DND-41 (cell line): Measurements from ENCODE around the gene EPAS1.

Experiments used
- ATAC-seq: fragments of 200-7000 bp; cut with Tn5 transposase; 3 replicates; pipeline ENCODE4 v1.9.1; 2021; ENCODE audit warnings: low read depth; ENCODE audit not compliant: insufficient read depth
- DNase-seq: peaks from one replicate; pipeline ENCODE4 v3.0.0-alpha.2; 2020
- H2AFZ ChIP-seq: 2 replicates; pipeline ENCODE4 v1.6.0; 2012; ENCODE audit warnings: low read depth, low read length
- H3K27ac ChIP-seq: 2 replicates; pipeline ENCODE4 v1.5.1; 2012; ENCODE audit warnings: low read length, inconsistent platforms
- H3K27me3 ChIP-seq: fragments of 200-600 bp; sonication (generic); 2 replicates; pipeline ENCODE4 v1.6.0; 2012; ENCODE audit warnings: low read length, mild to moderate bottlenecking, inconsistent platforms; ENCODE audit not compliant: insufficient read depth, poor library complexity
- H3K36me3 ChIP-seq: 2 replicates; pipeline ENCODE4 v1.5.1; 2012; ENCODE audit warnings: low read length, inconsistent platforms; ENCODE audit not compliant: insufficient read depth
- H3K4me1 ChIP-seq: 2 replicates; pipeline ENCODE4 v1.5.1; 2012; ENCODE audit warnings: mild to moderate bottlenecking, low read length; ENCODE audit not compliant: insufficient read depth
- H3K4me2 ChIP-seq: 2 replicates; pipeline ENCODE4 v1.6.0; 2012; ENCODE audit warnings: mild to moderate bottlenecking, moderate library complexity, low read length, inconsistent platforms; ENCODE audit not compliant: insufficient read depth
- H3K4me3 ChIP-seq, 2 experiments: fragments of 200-600 bp in 1 of 2; shearing (Covaris generic) in 1 of 2; 2 replicates each; pipeline ENCODE4 v1.5.1; 2012 to 2016; ENCODE audit warnings: inconsistent platforms in 2 of 2, low read length in 2 of 2, mild to moderate bottlenecking in 2 of 2, low read depth in 1 of 2, moderate library complexity in 1 of 2
- H3K79me2 ChIP-seq: 2 replicates; pipeline ENCODE4 v1.6.0; 2012; ENCODE audit warnings: low read length, inconsistent platforms; ENCODE audit not compliant: insufficient read depth
- H3K9ac ChIP-seq: 2 replicates; pipeline ENCODE4 v1.6.0; 2012; ENCODE audit warnings: low read depth, mild to moderate bottlenecking, inconsistent platforms, low read length, moderate library complexity
- H3K9me3 ChIP-seq: 2 replicates; pipeline ENCODE4 v1.5.1; 2012; ENCODE audit warnings: low read length, moderate library complexity, mild to moderate bottlenecking, inconsistent platforms; ENCODE audit not compliant: insufficient read depth, severe bottlenecking
- H4K20me1 ChIP-seq: 2 replicates; pipeline ENCODE4 v1.6.0; 2012; ENCODE audit warnings: low read length; ENCODE audit not compliant: insufficient read depth
- EZH2 ChIP-seq: IDR thresholded peaks from 3 replicates; pipeline ENCODE4 v1.6.1; 2012; ENCODE audit warnings: borderline replicate concordance, low read depth, mild to moderate bottlenecking, moderate library complexity, low read length, inconsistent platforms; ENCODE audit not compliant: severe bottlenecking
- TF ChIP-seq, protein P1 (sequence below): IDR thresholded peaks from 2 replicates; pipeline ENCODE4 v1.5.1; 2012; ENCODE audit warnings: borderline replicate concordance, low read length, moderate library complexity, mild to moderate bottlenecking; ENCODE audit not compliant: poor library complexity, severe bottlenecking; ENCODE audit errors: extremely low read depth

EPAS1 gene

DNA sequence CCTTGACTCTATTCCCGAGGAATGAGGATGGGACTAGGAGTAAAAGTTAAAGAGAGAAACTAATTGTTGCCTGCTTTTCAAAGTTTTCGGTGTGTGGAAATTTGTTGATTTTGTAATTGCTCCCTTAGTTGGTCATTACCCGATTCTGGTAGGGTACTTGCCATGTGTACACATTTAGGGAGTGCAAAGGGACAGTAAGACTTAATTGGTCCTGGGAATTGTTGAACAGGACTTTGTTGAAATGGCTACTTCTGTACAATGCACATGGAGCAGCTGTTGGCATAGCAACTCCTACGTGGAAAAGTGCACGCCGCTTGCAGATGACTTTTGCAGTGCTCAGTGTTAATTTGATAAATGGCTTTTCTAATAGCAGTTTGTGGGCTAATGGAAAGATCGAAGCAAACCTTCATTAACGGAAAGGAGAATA, 22.9 kb downstream of the EPAS1 start:
- TF ChIP-seq EZH2 = no peak
- TF ChIP-seq, protein P1, sequence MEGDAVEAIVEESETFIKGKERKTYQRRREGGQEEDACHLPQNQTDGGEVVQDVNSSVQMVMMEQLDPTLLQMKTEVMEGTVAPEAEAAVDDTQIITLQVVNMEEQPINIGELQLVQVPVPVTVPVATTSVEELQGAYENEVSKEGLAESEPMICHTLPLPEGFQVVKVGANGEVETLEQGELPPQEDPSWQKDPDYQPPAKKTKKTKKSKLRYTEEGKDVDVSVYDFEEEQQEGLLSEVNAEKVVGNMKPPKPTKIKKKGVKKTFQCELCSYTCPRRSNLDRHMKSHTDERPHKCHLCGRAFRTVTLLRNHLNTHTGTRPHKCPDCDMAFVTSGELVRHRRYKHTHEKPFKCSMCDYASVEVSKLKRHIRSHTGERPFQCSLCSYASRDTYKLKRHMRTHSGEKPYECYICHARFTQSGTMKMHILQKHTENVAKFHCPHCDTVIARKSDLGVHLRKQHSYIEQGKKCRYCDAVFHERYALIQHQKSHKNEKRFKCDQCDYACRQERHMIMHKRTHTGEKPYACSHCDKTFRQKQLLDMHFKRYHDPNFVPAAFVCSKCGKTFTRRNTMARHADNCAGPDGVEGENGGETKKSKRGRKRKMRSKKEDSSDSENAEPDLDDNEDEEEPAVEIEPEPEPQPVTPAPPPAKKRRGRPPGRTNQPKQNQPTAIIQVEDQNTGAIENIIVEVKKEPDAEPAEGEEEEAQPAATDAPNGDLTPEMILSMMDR = no peak
- no peaks in the 10 kb centered on the region; the same call in 1 of the 2 replicates for H3K4me1 ChIP-seq
- H3K4me2 ChIP-seq = no peak overlapping the region
- ATAC-seq (no peak), DNase-seq (no peak)
- no peak overlapping the region for H3K9ac ChIP-seq
- no peaks in the 10 kb centered on the region for H3K27me3 ChIP-seq
- no peak overlapping the region for H3K4me3 ChIP-seq
- H2AFZ ChIP-seq = no peak overlapping the region
- H3K27ac ChIP-seq = no peak overlapping the region
- no peaks in the 10 kb centered on the region for H4K20me1 ChIP-seq
- H3K36me3 ChIP-seq = no peaks in the 10 kb centered on the region
- H3K9me3 ChIP-seq = no peaks in the 10 kb centered on the region
- H3K79me2 ChIP-seq = no peaks in the 10 kb centered on the region

DNA sequence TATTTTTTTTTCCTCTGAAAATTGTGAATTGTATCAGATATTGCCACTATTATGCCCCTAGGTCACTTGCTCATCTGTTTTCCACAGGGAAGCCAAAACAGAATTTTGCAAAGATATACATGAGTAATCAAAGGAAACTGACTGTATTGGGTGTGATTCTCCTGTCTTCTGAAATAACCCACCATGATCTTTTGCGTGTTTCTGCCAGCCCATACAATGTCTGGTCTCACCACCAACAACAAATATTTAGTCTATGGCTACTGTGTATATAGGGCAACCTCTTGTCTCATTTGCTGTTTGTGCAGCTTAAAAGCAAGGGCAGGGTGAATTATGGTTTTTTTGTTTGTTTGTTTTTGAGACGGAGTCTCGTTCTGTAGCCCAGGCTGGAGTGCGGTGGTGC, 26.5 kb downstream of the EPAS1 start:
- Histone ChIP-seq H4K20me1 (no peaks in the 10 kb centered on the region), H3K27me3 (no peaks in the 10 kb centered on the region), H3K9me3 (no peaks in the 10 kb centered on the region), H3K9ac (no peak overlapping the region), H3K4me3 (no peak overlapping the region), H3K27ac (no peak overlapping the region), H3K79me2 (no peaks in the 10 kb centered on the region), H2AFZ (no peak overlapping the region), H3K4me2 (no peak overlapping the region), H3K36me3 (no peaks in the 10 kb centered on the region), H3K4me1 (no peaks in the 10 kb centered on the region)
- ATAC-seq = no peak
- no peak for TF ChIP-seq EZH2
- TF ChIP-seq, protein P1 = no peak
- DNase-seq = no peak

DNA sequence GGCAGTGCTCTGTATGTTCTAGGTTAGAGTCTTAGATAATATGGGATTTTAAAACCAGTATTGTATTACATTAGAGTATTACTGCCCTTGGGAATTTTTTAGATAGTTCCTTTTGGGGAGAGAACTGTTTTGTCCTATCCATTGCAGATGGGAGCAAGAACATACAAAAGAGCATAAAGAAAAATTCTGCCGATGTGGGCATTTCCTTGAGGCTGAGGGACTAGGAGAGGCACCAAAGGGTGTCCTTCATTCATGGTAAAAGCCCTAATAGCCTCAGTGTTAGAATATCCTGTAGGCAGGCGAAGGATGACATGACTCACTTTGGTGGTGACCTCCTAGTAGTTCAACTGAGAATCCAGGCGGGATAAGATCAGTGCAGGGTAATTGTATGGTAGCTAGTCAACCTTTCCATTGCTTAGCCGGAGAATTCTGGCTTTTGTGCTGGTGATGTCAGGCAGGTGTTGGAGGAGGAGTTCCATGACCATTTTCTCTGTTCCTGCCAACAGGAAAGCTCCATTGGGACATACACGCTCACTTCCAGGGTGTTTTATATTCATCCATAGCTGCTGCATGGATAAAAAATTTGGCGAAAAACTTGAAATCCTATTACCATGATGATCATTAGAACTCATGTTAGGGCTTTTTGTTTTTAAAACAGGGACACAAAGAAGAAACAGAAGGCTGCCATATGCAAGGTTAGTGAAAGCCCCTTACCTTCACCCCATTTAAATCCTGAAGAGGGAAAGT, 28.1 kb downstream of the EPAS1 start:
- H3K9me3 ChIP-seq = no peaks in the 10 kb centered on the region
- DNase-seq (no peak), ATAC-seq (no peak)
- H3K79me2 ChIP-seq = no peaks in the 10 kb centered on the region
- no peaks in the 10 kb centered on the region for H3K27me3 ChIP-seq
- no peak overlapping the region for H3K4me2 ChIP-seq
- H3K9ac ChIP-seq = no peak overlapping the region
- no peak for TF ChIP-seq EZH2
- TF ChIP-seq, protein P1 = no peak
- H3K36me3 ChIP-seq = no peaks in the 10 kb centered on the region
- H2AFZ ChIP-seq = no peak overlapping the region
- no peaks in the 10 kb centered on the region for H4K20me1 ChIP-seq
- H3K27ac ChIP-seq = no peak overlapping the region
- H3K4me3 ChIP-seq = no peak overlapping the region
- no peaks in the 10 kb centered on the region for H3K4me1 ChIP-seq
